GM12892 (cell line): ENCODE data around the gene RIPK4.

Source experiments
- POLR2A ChIP-seq: IDR thresholded peaks from 2 replicates; pipeline ENCODE4 v1.6.1; 2011; ENCODE audit warnings: low read depth, low read length, control low read depth
- POLR2AphosphoS5 ChIP-seq: IDR thresholded peaks from 2 replicates; pipeline ENCODE4 v1.6.1; 2011; ENCODE audit warnings: low read depth, low read length, control low read depth
- TAF1 ChIP-seq: IDR thresholded peaks from 2 replicates; pipeline ENCODE4 v1.6.1; 2011; ENCODE audit warnings: low read depth, mild to moderate bottlenecking, control low read depth, low read length, borderline replicate concordance

- no peak for TF ChIP-seq TAF1
- no peak for TF ChIP-seq POLR2AphosphoS5
- no peak for TF ChIP-seq POLR2A
Measured at GRCh38 chr21:41750051-41750450, 16.8 kb downstream of the RIPK4 start.
